HG03378 (cell line): ENCODE data around the gene BFSP2.

Experiments
- ATAC-seq: cut with Tn5 transposase; IDR thresholded peaks from one replicate; pipeline ENCODE4 v1.9.1; 2021; ENCODE audit warnings: mild to moderate bottlenecking, moderate library complexity; ENCODE audit not compliant: unreplicated experiment

The BFSP2 gene, protein sequence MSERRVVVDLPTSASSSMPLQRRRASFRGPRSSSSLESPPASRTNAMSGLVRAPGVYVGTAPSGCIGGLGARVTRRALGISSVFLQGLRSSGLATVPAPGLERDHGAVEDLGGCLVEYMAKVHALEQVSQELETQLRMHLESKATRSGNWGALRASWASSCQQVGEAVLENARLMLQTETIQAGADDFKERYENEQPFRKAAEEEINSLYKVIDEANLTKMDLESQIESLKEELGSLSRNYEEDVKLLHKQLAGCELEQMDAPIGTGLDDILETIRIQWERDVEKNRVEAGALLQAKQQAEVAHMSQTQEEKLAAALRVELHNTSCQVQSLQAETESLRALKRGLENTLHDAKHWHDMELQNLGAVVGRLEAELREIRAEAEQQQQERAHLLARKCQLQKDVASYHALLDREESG

DNA sequence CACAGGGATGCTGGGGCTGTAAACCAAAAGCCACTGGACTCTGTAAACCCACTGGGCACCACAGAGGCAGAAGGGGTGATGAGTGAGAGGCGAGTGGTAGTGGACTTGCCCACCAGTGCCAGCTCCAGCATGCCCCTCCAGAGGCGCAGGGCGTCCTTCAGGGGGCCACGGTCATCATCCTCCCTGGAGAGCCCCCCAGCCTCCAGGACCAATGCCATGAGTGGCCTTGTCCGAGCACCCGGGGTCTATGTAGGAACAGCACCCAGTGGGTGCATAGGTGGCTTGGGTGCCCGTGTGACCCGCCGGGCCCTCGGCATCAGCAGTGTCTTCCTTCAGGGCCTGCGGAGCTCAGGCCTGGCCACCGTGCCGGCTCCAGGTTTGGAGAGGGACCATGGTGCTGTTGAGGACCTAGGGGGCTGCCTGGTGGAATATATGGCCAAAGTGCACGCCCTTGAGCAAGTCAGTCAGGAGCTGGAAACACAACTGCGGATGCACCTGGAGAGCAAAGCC lies at the start of gene BFSP2:
Gene BFSP2, plus strand, starts transcription at position 51 of the 510 bp plus-strand sequence. Its CDS starts 28 bp downstream, at position 79.
- ATAC-seq = no peak

- ATAC-seq = no peak
These were observed 45.1 kb upstream of the BFSP2 start for GRCh38 chr3:133354721-133355120.

DNA sequence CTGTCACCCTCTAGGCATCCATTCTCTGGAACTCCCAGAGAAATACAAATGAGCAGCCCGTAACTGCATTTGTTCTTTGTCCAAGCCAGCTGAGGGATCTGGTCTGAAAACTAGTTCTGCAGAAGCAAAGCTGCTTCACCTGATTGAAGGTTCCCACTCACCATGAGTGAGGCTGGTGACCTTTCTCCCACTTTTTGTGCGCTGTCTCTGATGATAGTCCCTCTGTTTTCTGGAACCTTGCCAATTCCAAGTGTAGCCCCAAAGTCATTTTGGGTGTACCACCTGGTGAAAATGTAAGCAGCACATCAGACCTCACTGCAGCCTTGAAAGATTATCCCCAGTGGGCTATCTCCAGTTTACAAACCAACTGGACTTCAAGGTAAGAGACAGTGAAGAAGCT lies 39.4 kb upstream of the BFSP2 start:
- no peak for ATAC-seq

DNA sequence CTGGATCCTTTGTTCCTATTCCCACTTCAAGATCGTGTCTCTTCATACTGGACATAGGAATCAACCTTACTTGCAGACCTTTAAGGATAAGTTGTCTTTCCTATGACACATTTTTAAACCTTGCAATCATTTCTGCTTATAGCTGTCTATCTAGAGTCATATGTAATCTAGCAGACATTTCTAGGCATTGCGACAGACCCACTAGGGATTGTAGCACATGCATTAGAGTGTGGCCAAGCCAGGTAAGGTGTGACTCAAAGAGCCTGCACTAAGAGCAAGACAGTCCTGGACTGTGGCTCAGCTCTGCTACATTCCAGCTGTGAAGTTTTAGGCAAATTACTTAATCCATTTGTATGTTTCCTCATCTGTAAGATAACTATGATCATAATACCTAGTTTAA lies 38.8 kb upstream of the BFSP2 start:
- ATAC-seq = no peak

GRCh38 chr3:133361435-133361834 lies 38.4 kb upstream of the BFSP2 start:
- ATAC-seq = no peak

GRCh38 chr3:133362539-133362938 lies 37.3 kb upstream of the BFSP2 start:
- ATAC-seq = no peak

GRCh38 chr3:133364704-133365103 lies 35.2 kb upstream of the BFSP2 start:
- no peak for ATAC-seq

GRCh38 chr3:133366921-133367320 lies 32.9 kb upstream of the BFSP2 start:
- ATAC-seq = no peak

DNA sequence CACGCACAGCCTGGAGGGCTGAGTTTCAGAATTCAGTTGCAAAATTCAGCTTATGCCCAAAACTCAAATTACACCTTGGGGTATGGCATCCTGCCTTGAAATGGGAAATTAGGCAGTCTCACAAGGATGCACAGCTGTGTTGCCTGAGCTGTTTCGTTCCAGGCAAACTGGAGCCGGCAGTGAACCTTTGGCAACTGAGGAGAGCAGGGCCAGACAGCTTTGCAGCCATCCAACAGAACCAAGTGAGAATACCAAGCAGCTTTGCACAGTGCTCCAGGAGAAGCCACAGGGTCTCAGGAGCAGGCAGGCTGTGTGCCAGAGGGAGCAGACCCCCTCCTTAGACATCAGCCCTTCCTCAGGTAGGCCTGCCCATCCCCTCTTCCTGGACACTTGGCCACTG lies 32.5 kb upstream of the BFSP2 start:
- ATAC-seq = no peak

DNA sequence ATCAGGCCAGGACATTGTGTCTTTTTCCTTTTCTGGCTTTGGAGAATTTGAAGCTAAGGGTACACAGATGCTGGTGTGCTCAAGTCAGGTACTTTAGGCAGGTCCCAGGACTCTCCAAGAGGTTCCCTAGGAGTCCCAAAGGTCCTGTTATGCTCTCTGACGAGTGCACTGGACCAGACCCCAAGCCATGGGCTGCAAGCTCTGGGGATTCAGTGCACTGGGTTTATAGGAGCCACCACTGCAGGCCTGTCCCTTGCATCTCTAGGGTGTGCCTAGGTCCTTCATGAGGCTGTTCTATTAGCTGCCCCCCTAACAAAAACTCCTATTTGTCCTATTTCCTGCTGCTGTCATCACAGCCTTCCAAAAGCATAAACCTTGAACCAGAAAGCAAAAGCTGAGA lies 31.9 kb upstream of the BFSP2 start:
- no peak for ATAC-seq

DNA sequence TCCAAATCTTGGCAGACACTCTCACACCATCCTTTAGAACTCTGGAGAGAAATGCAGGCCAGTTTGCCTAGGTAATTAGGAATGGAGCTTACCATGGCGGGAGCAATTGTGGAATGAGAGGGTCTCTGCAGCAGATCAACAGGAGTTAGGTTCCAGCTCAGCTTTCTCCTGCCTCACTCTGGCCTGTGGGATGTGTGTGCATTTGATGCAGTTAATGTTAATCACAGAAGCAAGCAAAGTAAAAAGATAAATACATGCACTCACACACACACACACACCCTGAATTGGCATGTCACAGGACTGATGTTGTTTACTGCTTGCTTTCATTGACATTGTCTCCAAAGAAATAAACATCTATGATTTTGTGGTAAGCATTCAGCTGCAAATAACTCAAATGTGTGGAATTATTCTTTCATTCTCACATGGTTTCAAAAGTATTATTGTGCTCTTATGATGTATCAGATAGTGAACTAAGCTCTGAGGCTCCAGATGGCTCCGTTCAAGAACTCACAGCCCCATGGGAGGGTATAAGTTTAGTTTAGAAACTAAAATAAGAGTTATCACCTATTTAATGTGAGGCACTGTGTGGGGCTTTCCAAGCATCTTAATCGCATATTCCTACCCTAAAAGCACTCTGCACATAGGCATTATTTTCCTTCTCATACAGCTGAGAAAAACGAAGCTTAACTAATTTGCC lies 31.3 kb upstream of the BFSP2 start:
- ATAC-seq = no peak

DNA sequence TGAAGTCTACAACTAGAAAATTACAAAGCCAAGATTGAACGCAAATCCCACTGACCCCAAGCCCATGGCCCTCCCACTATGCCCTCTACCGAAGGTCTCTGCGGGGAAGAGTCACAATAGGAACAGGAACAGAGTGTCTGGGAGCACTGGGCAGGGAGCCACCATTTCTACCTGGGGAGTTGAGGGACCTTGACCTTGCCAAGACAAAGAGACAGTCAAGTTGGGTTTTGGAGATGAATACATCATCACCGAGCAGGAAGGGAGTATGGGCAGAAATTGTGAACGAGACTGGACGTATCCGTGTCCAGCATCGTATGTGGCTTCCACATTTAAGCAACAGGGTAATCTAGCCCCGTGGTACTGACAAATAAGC lies 30.8 kb upstream of the BFSP2 start:
- ATAC-seq = no peak

- no peak for ATAC-seq
These were observed 28.7 kb upstream of the BFSP2 start for GRCh38 chr3:133371181-133371580.

DNA sequence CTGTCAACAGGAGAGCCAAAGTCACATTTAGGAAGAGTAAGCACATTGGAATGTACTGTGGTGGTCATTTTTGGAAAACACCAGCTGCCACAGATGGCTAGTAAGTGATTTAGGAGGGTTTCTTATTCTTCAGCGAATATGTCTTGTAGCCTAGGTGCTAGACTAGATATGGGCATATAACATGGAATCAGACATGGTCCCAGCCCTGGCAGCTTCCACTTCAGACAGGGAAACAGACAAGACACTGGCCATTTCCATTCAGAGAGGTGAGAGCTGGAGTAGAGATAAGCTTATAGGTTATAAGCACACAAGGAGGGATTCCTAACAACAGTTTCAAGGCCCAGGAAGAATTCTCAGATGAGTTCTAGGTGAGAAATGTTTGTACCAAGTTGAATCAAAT lies 28.2 kb upstream of the BFSP2 start:
- no peak for ATAC-seq

DNA sequence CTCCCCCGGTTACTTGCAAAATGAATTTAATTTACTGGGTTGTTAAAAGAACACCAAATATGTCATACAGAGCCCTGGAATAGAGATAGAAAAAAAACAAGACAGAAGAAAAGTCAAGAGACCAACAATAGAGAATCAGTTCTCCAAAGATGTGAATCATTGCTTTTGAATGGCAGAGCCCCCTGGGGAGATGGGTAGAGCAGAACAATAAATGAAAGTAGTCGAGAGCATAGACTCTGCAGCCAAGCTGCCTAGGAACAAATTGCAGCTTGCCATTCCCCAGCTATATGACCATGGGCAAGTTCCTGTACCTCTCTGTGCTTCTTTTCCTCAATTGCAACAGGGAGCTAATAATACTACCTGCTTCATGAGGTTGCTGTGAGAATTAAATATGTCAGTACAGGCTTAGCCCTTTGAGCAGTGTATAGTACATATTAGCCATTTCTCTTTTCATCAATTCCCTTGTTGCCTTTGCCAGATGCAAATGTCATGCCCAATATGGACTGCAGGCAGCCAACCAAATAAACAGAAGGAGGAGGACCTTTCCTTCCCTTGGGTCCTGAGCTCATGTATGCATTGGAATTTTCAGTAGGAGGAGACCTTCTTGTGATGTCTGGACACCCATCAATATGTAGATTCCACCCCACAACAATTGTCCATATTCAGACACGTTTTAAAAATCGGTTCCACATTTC lies 25.0 kb upstream of the BFSP2 start:
- no peak for ATAC-seq

- ATAC-seq = no peak
These were observed 24.5 kb upstream of the BFSP2 start for GRCh38 chr3:133375403-133375745.

- ATAC-seq = no peak
These were observed 23.0 kb upstream of the BFSP2 start for GRCh38 chr3:133376810-133377209.

- ATAC-seq = no peak
These were observed 22.5 kb upstream of the BFSP2 start for GRCh38 chr3:133377396-133377795.

- ATAC-seq = no peak
These were observed 19.9 kb upstream of the BFSP2 start for GRCh38 chr3:133379926-133380325.

DNA sequence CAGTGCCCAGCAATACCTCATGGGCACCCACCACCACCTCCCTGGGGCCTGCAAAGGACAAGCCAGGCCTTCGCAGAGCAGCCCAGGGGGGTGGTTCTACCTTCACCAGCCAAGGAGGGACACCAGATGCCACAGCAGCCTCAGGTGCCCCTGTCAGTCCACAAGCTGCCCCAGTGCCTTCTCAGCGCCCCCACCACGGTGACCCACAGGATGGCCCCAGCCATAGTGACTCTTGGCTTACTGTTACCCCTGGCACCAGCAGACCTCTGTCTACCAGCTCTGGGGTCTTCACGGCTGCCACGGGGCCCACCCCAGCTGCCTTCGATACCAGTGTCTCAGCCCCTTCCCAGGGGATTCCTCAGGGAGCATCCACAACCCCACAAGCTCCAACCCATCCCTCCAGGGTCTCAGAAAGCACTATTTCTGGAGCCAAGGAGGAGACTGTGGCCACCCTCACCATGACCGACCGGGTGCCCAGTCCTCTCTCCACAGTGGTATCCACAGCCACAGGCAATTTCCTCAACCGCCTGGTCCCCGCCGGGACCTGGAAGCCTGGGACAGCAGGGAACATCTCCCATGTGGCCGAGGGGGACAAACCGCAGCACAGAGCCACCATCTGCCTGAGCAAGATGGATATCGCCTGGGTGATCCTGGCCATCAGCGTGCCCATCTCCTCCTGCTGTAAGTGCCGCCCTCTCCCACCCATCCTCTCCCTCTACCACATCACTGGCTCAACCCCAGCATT lies 19.2 kb upstream of the BFSP2 start:
- no peak for ATAC-seq
